GM19043 (cell line): ENCODE data around the gene PHC1.
"Not testable (repeated sequence)": the region's sequence is repeated elsewhere in the genome, so short reads cannot be mapped to it uniquely, and the experiment has no call there.

ENCODE experiments used
- ATAC-seq: cut with Tn5 transposase; IDR thresholded peaks from one replicate; pipeline ENCODE4 v1.9.1; 2021; ENCODE audit warnings: low read depth; ENCODE audit not compliant: unreplicated experiment

Gene PHC1

GRCh38 chr12:8907513-8907912 is 6.8 kb upstream of the PHC1 start:
- ATAC-seq = no peak

GRCh38 chr12:8909752-8910151 is 4.6 kb upstream of the PHC1 start:
- ATAC-seq = no peak

DNA sequence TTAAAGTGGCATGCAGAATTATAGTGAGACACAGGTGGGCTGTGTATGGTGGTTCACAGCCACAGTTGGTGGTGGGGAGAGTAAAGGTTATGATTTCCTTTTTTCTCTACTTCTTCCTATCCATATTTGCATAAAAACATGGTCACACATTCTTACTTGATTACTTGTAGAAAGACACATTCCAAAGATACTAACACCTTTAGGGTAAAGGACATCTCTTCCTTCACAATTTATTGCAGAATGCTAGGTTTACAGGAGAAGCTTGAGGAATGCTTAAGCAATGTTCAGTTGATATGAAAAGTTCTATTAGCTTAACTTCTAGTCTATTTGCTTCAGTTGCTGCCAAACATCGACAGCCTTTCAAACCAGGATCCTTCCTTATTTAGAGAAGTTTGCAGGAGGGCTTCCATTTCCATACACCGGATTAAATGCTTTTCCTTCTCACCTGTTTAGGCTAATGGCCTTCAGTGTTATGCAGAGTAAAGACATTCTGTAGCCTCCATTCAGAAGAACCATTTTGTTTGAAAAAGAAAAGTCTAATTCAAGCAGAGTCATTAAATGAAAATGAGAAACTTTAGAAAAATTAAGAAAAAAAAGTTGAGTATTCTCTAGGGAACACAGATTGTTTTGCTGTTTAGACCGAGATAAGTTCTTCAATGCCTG is 2.6 kb upstream of the PHC1 start:
- no peak for ATAC-seq

GRCh38 chr12:8912914-8913313 is 1.4 kb upstream of the PHC1 start:
- no peak for ATAC-seq

DNA sequence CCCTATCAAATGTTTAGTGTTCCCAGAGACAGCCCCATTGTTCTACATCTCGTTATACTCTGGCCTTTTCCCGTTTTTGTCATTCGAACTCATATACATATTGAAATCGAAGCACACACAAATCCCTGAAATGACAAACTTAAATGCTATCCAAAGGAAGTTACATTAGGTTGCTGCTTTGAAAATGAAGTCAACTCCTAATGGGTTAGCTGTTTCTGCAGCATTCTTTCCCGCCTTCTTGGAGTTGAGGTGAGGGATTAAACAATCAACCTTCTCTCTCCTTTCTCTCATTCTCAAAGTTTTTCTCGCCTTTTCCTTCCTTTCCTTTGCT is 642 bp upstream of the PHC1 start:
- no peak for ATAC-seq

- peak; percentile 61 for ATAC-seq
Measured at GRCh38 chr12:8914716-8915526, 612 bp downstream of the PHC1 start.

- no peak for ATAC-seq
Measured at GRCh38 chr12:8916154-8916553, 1.8 kb downstream of the PHC1 start.

DNA sequence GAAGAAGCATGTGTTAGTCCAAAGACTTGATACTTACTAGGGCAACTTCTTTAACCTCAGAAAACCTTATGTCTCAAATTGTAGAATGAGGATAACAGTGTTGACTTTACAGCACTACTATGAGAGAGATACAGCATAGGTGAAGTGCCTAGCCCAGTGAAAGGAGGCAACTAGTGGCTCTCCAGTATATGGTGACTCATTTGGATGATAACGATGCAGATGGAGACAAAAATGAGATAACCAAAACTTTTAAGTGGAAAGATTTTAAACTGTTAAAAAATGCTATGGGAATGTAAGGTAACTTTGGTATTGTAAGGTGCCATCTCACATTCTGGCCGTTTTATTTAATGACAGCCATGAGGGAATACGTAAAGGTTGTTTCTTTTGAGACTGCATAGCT is 2.7 kb downstream of the PHC1 start:
- ATAC-seq = no peak

DNA sequence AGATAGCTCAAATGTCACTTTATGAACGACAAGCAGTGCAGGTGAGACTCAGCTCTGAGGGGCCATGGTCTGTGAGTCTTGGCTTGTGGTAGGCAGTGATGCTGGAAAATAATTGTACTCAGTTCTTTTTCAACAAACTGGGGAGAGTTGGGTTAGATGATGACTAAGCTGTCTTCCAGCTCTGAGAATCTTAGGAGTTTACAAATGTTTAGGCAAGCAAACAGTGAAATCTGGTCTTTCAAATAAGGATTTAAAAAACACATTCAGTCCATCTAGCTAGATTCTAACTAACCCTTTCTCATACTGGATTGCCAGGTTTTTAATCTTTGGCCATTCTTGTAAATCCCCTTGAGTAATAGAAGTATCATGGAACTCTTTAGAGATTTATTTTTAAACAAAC is 3.4 kb downstream of the PHC1 start:
- no peak for ATAC-seq

- ATAC-seq = not testable (repeated sequence)
Measured at GRCh38 chr12:8919643-8920042, 5.3 kb downstream of the PHC1 start.

GRCh38 chr12:8922544-8922943 is 8.2 kb downstream of the PHC1 start:
- no peak for ATAC-seq

DNA sequence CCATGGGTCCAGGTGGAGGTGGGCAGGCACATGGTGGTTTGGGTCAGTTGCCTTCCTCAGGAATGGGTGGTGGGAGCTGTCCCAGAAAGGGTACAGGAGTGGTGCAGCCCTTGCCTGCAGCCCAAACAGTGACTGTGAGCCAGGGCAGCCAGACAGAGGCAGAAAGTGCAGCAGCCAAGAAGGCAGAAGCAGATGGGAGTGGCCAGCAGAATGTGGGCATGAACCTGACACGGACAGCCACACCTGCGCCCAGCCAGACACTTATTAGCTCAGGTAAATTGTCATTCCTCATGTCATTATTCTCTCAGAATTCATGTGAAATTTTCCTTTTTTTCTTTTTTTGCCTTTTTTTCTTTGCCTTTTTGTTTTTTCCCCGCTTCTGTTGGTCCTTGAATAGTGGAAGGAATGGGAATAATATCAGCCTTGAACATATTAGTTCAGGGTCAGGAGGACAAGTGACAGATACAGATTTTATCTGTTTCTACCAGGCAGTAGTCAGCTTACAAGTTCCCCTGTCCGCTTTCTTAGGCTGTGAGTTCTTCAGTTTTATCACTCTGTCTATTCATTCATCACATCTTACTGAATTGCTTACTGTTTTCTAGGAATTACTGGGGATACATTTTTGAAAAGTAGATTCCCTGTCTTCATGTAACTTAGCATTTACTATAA is 16.5 kb downstream of the PHC1 start:
- ATAC-seq = not testable (repeated sequence)

DNA sequence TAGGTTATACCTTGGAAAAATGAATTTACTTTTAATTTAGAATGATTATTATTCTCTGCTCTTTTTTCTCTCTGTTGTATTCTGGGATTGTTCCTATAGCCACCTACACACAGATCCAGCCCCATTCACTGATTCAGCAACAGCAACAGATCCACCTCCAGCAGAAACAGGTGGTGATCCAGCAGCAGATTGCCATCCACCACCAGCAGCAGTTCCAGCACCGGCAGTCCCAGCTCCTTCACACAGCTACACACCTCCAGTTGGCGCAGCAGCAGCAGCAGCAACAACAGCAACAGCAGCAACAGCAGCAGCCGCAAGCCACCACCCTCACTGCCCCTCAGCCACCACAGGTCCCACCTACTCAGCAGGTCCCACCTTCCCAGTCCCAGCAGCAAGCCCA is 18.2 kb downstream of the PHC1 start:
- ATAC-seq = not testable (repeated sequence)

GRCh38 chr12:8934080-8934479 is 19.8 kb downstream of the PHC1 start:
- not testable (repeated sequence) for ATAC-seq

GRCh38 chr12:8936735-8937134 is 22.4 kb downstream of the PHC1 start:
- ATAC-seq = no peak

GRCh38 chr12:8937842-8938442 is 23.6 kb downstream of the PHC1 start:
- not testable (repeated sequence) for ATAC-seq

- no peak for ATAC-seq
Measured at GRCh38 chr12:8941691-8942478, 27.6 kb downstream of the PHC1 start.

DNA sequence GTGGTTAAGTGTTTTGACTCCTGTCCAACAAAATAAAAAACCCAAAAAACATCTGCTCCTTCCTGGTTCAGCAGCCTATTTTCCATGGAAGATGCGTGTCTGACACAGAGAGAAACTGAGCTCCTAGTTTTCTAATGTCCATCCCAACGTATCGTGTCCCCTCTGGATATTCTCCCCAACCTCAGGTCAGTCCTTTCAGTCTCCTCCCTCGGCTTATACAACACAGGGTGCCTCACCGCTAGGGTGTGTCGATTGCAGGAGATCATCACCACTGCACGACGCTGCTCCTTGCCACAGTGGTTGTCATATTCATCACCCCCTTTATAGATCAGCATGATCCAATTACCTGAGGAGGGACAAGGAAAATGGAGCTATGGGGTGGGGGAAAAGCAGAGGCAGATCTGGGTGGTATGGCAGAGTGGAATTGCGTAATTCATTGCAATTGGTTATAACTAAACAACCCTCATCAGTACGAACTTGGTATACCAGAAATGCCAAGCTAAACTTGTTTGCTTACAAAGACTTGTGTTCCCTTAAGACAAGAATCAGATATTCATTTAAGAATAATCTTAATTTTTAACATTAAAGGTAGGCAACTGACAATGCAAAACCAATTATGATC is 29.4 kb downstream of the PHC1 start:
- no peak for ATAC-seq

DNA sequence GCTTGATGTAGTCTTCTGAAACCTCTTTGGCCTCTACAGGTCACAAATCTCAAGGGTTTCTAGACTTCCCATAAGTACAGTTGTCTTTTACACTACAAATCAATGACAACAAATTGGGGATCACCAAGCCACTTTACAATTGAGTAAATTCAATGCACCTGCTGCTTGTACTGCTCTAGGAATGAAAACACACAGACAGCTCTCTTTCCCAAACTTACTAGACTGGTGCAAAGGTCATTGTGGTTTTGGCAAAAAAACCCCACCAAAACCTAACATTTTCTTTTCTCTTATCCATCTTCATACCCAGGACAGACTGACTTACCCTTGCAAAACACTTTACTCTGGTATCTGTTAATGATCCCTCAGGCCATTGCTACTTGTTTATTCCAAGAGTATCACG is 32.4 kb downstream of the PHC1 start:
- no peak for ATAC-seq

DNA sequence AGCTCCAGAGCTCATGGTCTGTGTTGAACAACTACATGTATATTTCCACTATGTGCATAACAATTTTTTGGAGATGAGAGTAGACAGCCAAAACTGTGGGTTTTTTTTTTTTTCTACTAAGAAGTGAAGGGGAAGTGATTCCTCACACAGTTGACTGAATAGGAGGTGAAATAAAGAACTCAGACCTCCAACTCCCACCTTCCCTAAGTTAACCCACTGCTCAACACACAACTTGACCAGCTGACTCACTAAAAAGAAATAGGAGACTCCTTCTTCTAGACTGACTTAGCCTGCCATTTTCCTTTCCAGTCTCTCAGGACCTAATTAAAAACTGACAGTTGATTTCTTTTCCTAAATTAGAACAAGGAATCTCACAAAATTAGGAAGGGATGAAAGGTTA is 33.4 kb downstream of the PHC1 start:
- no peak for ATAC-seq
